ENCODE measurements around the gene MARCHF9. TPM values are rescaled to one million over a fixed set of nuclear protein-coding genes. Genes with fewer than 3 reads are reported as not detected.
A peak's percentile ranks its signal among the peaks of the same experiment; 100 is the strongest.

The MARCHF9 gene
- total RNA-seq, 1 donor = 0.72 TPM

DNA sequence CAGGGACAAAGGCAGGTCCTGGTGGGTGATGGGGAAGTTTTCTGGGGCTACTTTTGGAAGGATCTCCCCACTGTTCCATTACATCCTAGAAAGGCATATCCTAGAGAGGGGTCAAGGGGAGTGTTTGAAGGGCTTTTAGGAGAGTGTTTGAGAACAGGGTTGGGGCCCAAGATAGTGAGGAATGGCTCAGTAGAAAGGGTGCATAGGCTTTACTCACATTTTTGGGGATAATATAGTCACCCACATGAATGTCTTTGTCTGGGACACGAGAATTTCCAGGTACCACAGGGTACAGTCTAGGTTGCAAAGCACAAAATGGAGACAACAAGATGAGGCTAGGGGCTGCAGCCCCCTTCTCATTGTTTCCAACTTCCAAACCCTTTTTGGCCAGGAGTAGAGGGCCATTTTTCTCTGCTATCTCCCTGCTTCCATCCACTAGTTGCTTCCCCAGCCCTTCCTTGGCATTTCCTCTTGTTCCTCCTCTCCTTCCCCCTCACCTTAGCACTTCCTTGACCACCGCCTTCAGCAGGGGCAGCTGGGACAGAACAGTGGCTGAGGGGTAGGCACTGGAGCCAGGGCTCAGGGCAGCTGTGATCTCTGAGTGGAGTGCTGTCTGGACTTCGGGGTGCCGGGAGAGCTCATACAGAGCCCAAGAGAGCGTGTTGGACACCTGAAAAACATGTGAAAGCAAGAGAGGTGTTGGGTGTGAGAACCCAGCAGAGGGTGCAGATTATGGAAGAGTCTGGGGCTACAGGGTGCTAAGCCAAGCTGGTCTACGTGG, 9.2 kb downstream of the MARCHF9 start:
- H3K4me1 ChIP-seq (ENCODE audit: insufficient read depth, low read length) = peaks cover 22% of the 10 kb centered on the region
- H3K27ac ChIP-seq (ENCODE audit: low read depth, low read length) = no peak overlapping the region
- H3K9me3 ChIP-seq (ENCODE audit: low read depth, low read length) = no peaks in the 10 kb centered on the region
- no peaks in the 10 kb centered on the region for H3K79me2 ChIP-seq (ENCODE audit: insufficient read depth, low read length)
- H4K20me1 ChIP-seq (ENCODE audit: insufficient read depth, low read length) = peaks cover 4% of the 10 kb centered on the region
- no peak overlapping the region for H2AFZ ChIP-seq (ENCODE audit: low read length)
- no peak for DNase-seq (ENCODE audit: insufficient read length, low spot score, missing footprints)
- TF ChIP-seq, protein P1, sequence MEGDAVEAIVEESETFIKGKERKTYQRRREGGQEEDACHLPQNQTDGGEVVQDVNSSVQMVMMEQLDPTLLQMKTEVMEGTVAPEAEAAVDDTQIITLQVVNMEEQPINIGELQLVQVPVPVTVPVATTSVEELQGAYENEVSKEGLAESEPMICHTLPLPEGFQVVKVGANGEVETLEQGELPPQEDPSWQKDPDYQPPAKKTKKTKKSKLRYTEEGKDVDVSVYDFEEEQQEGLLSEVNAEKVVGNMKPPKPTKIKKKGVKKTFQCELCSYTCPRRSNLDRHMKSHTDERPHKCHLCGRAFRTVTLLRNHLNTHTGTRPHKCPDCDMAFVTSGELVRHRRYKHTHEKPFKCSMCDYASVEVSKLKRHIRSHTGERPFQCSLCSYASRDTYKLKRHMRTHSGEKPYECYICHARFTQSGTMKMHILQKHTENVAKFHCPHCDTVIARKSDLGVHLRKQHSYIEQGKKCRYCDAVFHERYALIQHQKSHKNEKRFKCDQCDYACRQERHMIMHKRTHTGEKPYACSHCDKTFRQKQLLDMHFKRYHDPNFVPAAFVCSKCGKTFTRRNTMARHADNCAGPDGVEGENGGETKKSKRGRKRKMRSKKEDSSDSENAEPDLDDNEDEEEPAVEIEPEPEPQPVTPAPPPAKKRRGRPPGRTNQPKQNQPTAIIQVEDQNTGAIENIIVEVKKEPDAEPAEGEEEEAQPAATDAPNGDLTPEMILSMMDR (IDR thresholded peaks at IDR 0.05; ENCODE audit: extremely low read depth, low read depth, low read length) = no peak
- H3K4me3 ChIP-seq (ENCODE audit: insufficient read depth, low read length) = no peak overlapping the region
- H3K36me3 ChIP-seq (ENCODE audit: insufficient read depth, low read length) = peaks cover 8% of the 10 kb centered on the region
- peaks cover 46% of the 10 kb centered on the region for H3K27me3 ChIP-seq (ENCODE audit: insufficient read depth, low read length)
- H3K4me2 ChIP-seq (ENCODE audit: insufficient read depth, low read length) = no peak overlapping the region

DNA sequence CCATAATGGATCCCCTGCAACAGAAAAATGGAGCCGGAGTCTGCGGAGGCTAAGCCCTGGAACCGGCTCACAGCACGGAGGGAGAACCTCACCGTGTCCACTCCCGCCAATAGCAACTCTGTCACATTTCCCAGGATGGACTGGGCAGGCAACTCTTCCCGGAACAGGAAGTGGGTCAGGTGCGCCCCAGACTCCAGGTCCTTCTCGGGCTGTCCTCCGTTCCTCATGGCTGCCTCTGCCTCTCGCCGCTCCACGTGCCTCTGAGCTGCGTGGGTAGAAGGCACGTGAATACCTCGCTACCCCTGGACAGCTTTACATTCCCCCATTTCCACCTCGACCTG, 9.7 kb downstream of the MARCHF9 start:
- TF ChIP-seq, protein P1 (IDR thresholded peaks at IDR 0.05; ENCODE audit: extremely low read depth, low read depth, low read length) = no peak
- peaks cover 4% of the 10 kb centered on the region for H4K20me1 ChIP-seq (ENCODE audit: insufficient read depth, low read length)
- H3K9me3 ChIP-seq (ENCODE audit: low read depth, low read length) = no peaks in the 10 kb centered on the region
- peaks cover 13% of the 10 kb centered on the region for H3K36me3 ChIP-seq (ENCODE audit: insufficient read depth, low read length)
- peaks cover 46% of the 10 kb centered on the region for H3K27me3 ChIP-seq (ENCODE audit: insufficient read depth, low read length)
- no peak overlapping the region for H2AFZ ChIP-seq (ENCODE audit: low read length)
- no peak overlapping the region for H3K27ac ChIP-seq (ENCODE audit: low read depth, low read length)
- H3K4me3 ChIP-seq (ENCODE audit: insufficient read depth, low read length) = peak overlapping the region; percentile 56
- H3K4me2 ChIP-seq (ENCODE audit: insufficient read depth, low read length) = peak overlapping the region; percentile 68
- no peaks in the 10 kb centered on the region for H3K79me2 ChIP-seq (ENCODE audit: insufficient read depth, low read length)
- peaks cover 22% of the 10 kb centered on the region for H3K4me1 ChIP-seq (ENCODE audit: insufficient read depth, low read length)
- no peak for DNase-seq (ENCODE audit: insufficient read length, low spot score, missing footprints)

DNA sequence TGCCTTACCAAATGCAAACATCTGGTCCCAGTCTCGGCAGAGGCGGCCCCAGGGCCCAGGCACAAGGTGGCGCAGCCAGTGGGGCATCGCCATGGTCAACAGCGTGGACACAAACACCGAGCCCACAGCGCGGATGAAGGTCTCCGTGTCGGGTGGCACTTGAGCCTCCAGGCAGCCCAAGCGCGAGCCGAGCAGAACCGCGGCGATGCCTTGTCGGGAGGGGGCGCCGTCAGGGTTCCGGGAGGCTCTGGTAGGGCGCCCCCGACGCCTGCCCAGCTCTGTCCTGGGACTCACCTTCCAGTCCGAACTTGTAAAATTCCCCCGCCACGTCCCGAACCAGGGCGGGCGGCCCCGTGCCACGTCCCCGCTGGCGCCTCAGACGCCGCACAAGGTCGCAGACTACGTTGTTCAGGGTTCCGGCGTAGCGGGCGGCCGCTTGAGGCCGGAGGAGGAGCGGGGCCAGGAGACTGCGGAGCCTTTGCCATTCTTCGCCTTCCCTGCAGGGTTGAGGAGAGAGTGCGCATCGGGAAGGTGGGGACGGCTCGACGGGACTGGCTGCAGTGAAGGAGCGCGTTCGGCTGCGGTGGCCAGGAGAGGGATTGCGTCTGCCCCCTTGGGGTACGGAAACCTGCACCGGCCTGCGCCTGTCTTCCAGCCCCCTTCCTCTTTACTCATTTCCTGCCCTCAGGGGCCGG, 10.2 kb downstream of the MARCHF9 start:
- H2AFZ ChIP-seq (ENCODE audit: low read length) = peak overlapping the region; percentile 29
- H3K9me3 ChIP-seq (ENCODE audit: low read depth, low read length) = no peaks in the 10 kb centered on the region
- H3K4me2 ChIP-seq (ENCODE audit: insufficient read depth, low read length) = peak overlapping the region; percentile 68
- peaks cover 18% of the 10 kb centered on the region for H3K36me3 ChIP-seq (ENCODE audit: insufficient read depth, low read length)
- no peak overlapping the region for H3K27ac ChIP-seq (ENCODE audit: low read depth, low read length)
- H3K4me3 ChIP-seq (ENCODE audit: insufficient read depth, low read length) = peak overlapping the region; percentile 56
- H3K79me2 ChIP-seq (ENCODE audit: insufficient read depth, low read length) = no peaks in the 10 kb centered on the region
- TF ChIP-seq, protein P1 (IDR thresholded peaks at IDR 0.05; ENCODE audit: extremely low read depth, low read depth, low read length) = peak; percentile 14
- peaks cover 22% of the 10 kb centered on the region for H3K4me1 ChIP-seq (ENCODE audit: insufficient read depth, low read length)
- DNase-seq (ENCODE audit: insufficient read length, low spot score, missing footprints) = peak; percentile 88
- H4K20me1 ChIP-seq (ENCODE audit: insufficient read depth, low read length) = peaks cover 4% of the 10 kb centered on the region
- peaks cover 46% of the 10 kb centered on the region for H3K27me3 ChIP-seq (ENCODE audit: insufficient read depth, low read length)
